MCF 10A (cell line): Measurements from ENCODE around the gene KIAA1614. TPM values are rescaled to one million over a fixed set of nuclear protein-coding genes. Genes with fewer than 3 reads are reported as not detected.
A peak's percentile ranks its signal among the peaks of the same experiment; 100 is the strongest.

Source experiments
- BruUV-seq: library from RNA; stranded (reverse); fragments of 400-500 nt; replicated peaks from 2 replicates; lab custom pipeline; 2021; lab: Mats Ljungman, UMichigan
- CTCF ChIA-PET: fragments of 300-600 bp; sonication (Branson Sonifier 250); formaldehyde crosslinking; extraction: SDS; loops from one replicate; lab custom pipeline; 2021; ENCODE audit warnings: antibody characterized with exemption, inconsistent platforms; lab: Yijun Ruan, JAX
- POLR2A ChIA-PET: fragments of 300-600, 350-650 bp; sonication (Branson Sonifier 250); formaldehyde crosslinking; extraction: SDS; loops from one replicate; lab custom pipeline; 2020; ENCODE audit warnings: antibody characterized with exemption, inconsistent platforms; lab: Yijun Ruan, JAX
- DNase-seq: peaks from one replicate; pipeline ENCODE4 v3.0.0-alpha.2; 2018; ENCODE audit not compliant: unreplicated experiment
- H3K27ac Mint-ChIP-seq: one replicate; pipeline ENCODE4 v1.8.0; 2022; ENCODE audit warnings: mild to moderate bottlenecking, low read depth, mixed read lengths; ENCODE audit not compliant: unreplicated experiment
- H3K27me3 Mint-ChIP-seq: one replicate; pipeline ENCODE4 v1.8.0; 2022; ENCODE audit warnings: mixed read lengths; ENCODE audit not compliant: insufficient read depth, unreplicated experiment
- H3K36me3 Mint-ChIP-seq: one replicate; pipeline ENCODE4 v1.8.0; 2022; ENCODE audit warnings: mild to moderate bottlenecking, moderate library complexity, mixed read lengths; ENCODE audit not compliant: insufficient read depth, unreplicated experiment
- H3K4me1 Mint-ChIP-seq: one replicate; pipeline ENCODE4 v1.8.0; 2022; ENCODE audit warnings: mixed read lengths; ENCODE audit not compliant: insufficient read depth, unreplicated experiment
- H3K4me3 Mint-ChIP-seq: one replicate; pipeline ENCODE4 v1.8.0; 2022; ENCODE audit warnings: mild to moderate bottlenecking, moderate library complexity, mixed read lengths; ENCODE audit not compliant: unreplicated experiment
- H3K9me3 Mint-ChIP-seq: one replicate; pipeline ENCODE4 v1.8.0; 2022; ENCODE audit warnings: mixed read lengths; ENCODE audit not compliant: unreplicated experiment
- intact Hi-C: fragments of 100-400 bp; cut with micrococcal nuclease; formaldehyde crosslinking; loops from 2 replicates; pipeline ENCODE4 v1.14.1; 2022
- total RNA-seq: library from RNA; stranded (reverse); gene quantifications from 2 replicates; pipeline ENCODE4 v1.2.3, GENCODE V29; 2022
- TF ChIP-seq, protein P1 (sequence below): fragments of 200-600 bp; IDR thresholded peaks from one replicate; pipeline ENCODE4 v1.8.0; 2022; ENCODE audit warnings: antibody characterized with exemption, mild to moderate bottlenecking; ENCODE audit not compliant: unreplicated experiment

The KIAA1614 gene
- total RNA-seq, 1 experiment from 2014 or later = 1.1 TPM

DNA sequence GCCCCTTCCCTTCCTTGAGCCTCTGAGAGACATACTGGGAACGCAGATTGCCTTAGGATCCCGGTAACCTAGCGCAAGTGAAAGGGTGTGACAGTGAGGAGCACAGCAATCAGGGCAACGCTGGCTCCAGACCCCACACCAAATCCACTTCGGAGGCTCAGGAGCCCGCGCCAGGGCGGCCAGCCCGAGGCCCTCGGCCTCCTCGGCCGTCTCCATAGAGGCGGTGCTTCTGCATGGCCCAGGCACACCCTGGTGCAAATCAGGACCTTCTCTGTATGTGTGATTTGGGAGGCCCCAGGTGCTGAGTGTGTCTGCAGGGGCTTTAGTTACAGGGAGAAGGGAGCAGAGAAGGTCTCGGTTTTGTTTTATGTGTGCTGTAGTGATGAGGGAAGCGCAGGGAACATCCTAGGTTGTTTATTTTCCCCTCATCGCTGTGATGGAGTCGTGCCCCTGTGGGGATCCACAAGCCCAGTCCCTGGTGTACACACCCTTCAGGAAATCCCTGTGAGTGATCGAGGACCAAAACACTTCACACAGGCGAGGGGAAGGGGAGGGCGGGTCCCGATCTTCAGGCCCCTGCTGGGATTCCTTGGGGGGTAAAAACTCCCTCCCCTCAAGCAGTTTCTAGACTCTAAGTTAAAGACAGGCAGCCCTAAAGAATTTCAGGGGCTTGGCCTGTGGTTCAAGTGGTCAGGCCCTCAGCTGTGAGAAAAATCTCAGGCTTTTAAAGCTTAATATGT lies 9.4 kb downstream of the KIAA1614 start:
- intact Hi-C loops = no loop called here
- Mint-ChIP-seq H3K27me3 (no peaks in the 10 kb centered on the region), H3K9me3 (no peaks in the 10 kb centered on the region), H3K4me3 (no peak overlapping the region), H3K27ac (no peak overlapping the region), H3K36me3 (no peaks in the 10 kb centered on the region), H3K4me1 (peaks cover 9% of the 10 kb centered on the region)
- no TSS peak for BruUV-seq
- TF ChIP-seq, protein P1, sequence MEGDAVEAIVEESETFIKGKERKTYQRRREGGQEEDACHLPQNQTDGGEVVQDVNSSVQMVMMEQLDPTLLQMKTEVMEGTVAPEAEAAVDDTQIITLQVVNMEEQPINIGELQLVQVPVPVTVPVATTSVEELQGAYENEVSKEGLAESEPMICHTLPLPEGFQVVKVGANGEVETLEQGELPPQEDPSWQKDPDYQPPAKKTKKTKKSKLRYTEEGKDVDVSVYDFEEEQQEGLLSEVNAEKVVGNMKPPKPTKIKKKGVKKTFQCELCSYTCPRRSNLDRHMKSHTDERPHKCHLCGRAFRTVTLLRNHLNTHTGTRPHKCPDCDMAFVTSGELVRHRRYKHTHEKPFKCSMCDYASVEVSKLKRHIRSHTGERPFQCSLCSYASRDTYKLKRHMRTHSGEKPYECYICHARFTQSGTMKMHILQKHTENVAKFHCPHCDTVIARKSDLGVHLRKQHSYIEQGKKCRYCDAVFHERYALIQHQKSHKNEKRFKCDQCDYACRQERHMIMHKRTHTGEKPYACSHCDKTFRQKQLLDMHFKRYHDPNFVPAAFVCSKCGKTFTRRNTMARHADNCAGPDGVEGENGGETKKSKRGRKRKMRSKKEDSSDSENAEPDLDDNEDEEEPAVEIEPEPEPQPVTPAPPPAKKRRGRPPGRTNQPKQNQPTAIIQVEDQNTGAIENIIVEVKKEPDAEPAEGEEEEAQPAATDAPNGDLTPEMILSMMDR = no peak
- CTCF ChIA-PET = interaction anchor here (2.4 kb wide), 1 partner anchor 40 kb away, joined by 7 read pairs; no protein-coding TSS in a partner anchor
- POLR2A ChIA-PET = no interaction called here
- DNase-seq = no peak

DNA sequence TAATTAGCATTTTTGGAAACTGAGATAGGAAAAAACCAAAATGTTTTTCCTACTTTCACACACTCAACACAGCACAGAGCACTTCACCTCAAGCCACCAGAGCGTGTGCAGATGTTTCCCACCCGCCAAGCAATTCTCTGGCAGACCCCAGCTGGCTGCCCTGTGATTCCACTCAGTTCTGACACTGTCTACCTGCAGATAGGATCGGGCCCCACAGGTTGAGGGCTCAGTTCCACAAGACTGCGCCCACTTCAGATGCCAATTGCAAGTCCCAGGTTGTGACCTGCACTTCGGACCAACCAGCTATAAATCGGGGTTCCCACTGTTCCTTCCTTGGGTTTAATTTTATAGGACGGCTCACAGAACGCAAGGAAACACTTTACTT lies 9.9 kb downstream of the KIAA1614 start:
- POLR2A ChIA-PET = no interaction called here
- CTCF ChIA-PET = interaction anchor here (0.6 to 2.4 kb wide), 2 partner anchors 41 to 515 kb away, joined by 3 to 7 read pairs; no protein-coding TSS in a partner anchor
- Mint-ChIP-seq H3K9me3 (no peaks in the 10 kb centered on the region), H3K4me3 (no peak overlapping the region), H3K27me3 (no peaks in the 10 kb centered on the region), H3K4me1 (peaks cover 9% of the 10 kb centered on the region), H3K36me3 (no peaks in the 10 kb centered on the region), H3K27ac (no peak overlapping the region)
- no TSS peak for BruUV-seq
- DNase-seq = no peak
- TF ChIP-seq, protein P1 = no peak
- intact Hi-C loops = no loop called here

DNA sequence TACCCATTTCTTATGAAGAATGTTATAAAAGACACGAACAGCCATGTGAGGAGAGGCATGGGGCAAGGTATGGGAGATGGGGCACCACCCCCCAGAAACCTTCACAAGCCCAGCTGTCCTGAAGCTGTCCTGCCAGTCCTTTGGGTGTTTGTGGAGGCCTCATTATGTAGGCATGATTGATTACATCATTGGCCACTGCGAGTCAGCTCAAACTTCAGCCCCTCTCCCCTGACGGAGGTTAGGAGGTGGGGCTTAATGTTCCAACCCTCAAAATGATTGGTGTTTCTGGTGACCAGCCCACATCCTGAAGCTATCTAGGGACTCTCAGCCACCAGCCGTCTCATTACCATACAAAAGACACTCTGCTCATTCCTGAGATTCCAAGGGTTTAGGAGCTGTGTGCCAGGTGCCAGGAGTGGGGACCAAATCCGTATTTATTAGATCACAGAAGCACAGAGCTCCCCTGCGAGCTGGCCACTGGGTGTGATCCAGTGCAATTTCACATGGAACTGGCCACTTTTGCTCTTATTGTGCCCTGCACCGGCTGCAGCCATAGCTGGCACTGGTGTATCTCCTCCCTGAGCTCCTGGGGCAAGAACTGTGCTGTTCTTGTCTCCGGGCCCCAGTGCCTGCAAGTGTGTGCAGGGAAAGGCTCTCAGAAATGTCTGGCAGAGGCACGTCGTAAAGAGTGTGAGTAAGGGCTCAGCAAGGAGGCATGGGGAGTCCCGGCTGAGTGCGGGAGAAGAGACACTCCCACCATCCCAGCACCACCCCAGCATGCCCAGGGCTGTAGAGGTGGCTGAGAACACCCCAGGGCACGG lies 10.5 kb downstream of the KIAA1614 start:
- intact Hi-C loops = no loop called here
- Mint-ChIP-seq H3K4me1 (peaks cover 9% of the 10 kb centered on the region), H3K4me3 (no peak overlapping the region), H3K27ac (no peak overlapping the region), H3K9me3 (no peaks in the 10 kb centered on the region), H3K36me3 (no peaks in the 10 kb centered on the region), H3K27me3 (no peaks in the 10 kb centered on the region)
- peak; percentile 53 for DNase-seq
- TF ChIP-seq, protein P1 = no peak
- BruUV-seq = no TSS peak
- POLR2A ChIA-PET = no interaction called here
- CTCF ChIA-PET = interaction anchor here (0.6 to 2.4 kb wide), 4 partner anchors 42 to 515 kb away, joined by 3 to 7 read pairs (median 3); no protein-coding TSS in a partner anchor

DNA sequence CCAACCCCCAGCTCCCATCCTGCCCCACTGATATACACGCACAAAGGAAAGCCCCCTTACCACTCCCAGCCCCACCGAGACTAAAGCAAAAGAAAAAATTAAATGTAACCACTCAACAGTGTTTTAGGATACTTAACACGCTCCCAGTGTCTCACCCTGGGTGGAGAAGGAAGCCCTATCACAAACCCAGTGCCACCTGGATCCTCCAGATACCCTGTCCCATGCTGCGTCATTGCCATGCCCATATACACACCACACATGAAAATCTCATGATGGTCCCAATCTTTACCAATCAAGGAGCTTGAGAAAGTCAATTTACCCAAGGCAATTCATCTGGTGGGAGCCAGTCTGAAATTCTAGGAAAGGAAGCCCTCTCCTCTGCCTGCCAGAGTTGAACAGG lies 11.2 kb downstream of the KIAA1614 start:
- Mint-ChIP-seq H3K9me3 (no peaks in the 10 kb centered on the region), H3K36me3 (no peaks in the 10 kb centered on the region), H3K4me3 (no peak overlapping the region), H3K27ac (no peak overlapping the region), H3K27me3 (no peaks in the 10 kb centered on the region), H3K4me1 (peaks cover 9% of the 10 kb centered on the region)
- ChIA-PET CTCF (interaction anchor here (0.6 to 2.4 kb wide), 3 partner anchors 42 to 242 kb away, joined by 3 to 7 read pairs (median 3); no protein-coding TSS in a partner anchor), POLR2A (no interaction called here)
- intact Hi-C loops = no loop called here
- DNase-seq = no peak
- TF ChIP-seq, protein P1 = no peak
- BruUV-seq = no TSS peak
